Suprapubic skin (tissue), 4 donors: ENCODE data around the gene RAB31. TPM values are rescaled to one million over a fixed set of nuclear protein-coding genes. Genes with fewer than 3 reads are reported as not detected.
A peak's percentile ranks its signal among the peaks of the same experiment; 100 is the strongest.

Experiments
- DNase-seq, 2 donors: peaks; one replicate each; pipeline ENCODE4 v3.0.0-alpha.2; 2019; ENCODE audit warnings: low spot score in 2 of 2
- H3K27ac ChIP-seq: fragments of 200-600 bp; sonication (generic); one replicate; pipeline ENCODE4 v1.5.1; 2019
- H3K27me3 ChIP-seq: fragments of 200-600 bp; sonication (generic); one replicate; pipeline ENCODE4 v1.5.1; 2019
- H3K36me3 ChIP-seq: fragments of 200-600 bp; sonication (generic); one replicate; pipeline ENCODE4 v1.5.1; 2019
- H3K4me1 ChIP-seq: fragments of 200-600 bp; sonication (generic); one replicate; pipeline ENCODE4 v1.5.1; 2019
- H3K4me3 ChIP-seq: fragments of 200-600 bp; sonication (generic); one replicate; pipeline ENCODE4 v1.5.1; 2019; ENCODE audit warnings: mild to moderate bottlenecking
- H3K9me3 ChIP-seq: fragments of 200-600 bp; sonication (generic); one replicate; pipeline ENCODE4 v1.5.1; 2019
- EP300 ChIP-seq: sonication (generic); formaldehyde crosslinking; IDR thresholded peaks from one replicate; pipeline ENCODE4 v1.6.1; 2017; ENCODE audit warnings: antibody characterized with exemption
- POLR2A ChIP-seq, 2 donors: fragments of 450-650 bp; IDR thresholded peaks; one replicate each; pipeline ENCODE4 v1.6.1; 2017; ENCODE audit warnings: antibody characterized with exemption in 2 of 2, mild to moderate bottlenecking in 2 of 2, moderate library complexity in 2 of 2
- POLR2AphosphoS5 ChIP-seq, 3 donors: sonication (generic); formaldehyde crosslinking; IDR thresholded peaks; one replicate each; pipeline ENCODE4 v1.6.1; 2017; ENCODE audit warnings: antibody characterized with exemption in 3 of 3
- WGBS: methylation state at CpG from one replicate; pipeline ENCODE4 v1.1.5; 2018; 5-methylcytosine and 5-hydroxymethylcytosine counted together
- total RNA-seq, 4 donors: library from RNA; depleted of rRNA; stranded (reverse); fragments of >200 nt; gene quantifications; one replicate each; pipeline ENCODE4 v1.1.0, GENCODE V29; 2016
- TF ChIP-seq, protein P1 (sequence below), 2 donors: fragments of 200-600 bp in 1 of 2; fragments of 450-650 bp in 1 of 2; sonication (generic) in 1 of 2; IDR thresholded peaks; one replicate each; pipeline ENCODE4 v1.5.1; 2016 to 2019; ENCODE audit warnings: antibody characterized with exemption in 2 of 2, mild to moderate bottlenecking in 1 of 2, moderate library complexity in 1 of 2

The RAB31 gene
- total RNA-seq, 4 donors from 2014 or later = 5.8 to 15.2 (median 11.4) TPM

DNA sequence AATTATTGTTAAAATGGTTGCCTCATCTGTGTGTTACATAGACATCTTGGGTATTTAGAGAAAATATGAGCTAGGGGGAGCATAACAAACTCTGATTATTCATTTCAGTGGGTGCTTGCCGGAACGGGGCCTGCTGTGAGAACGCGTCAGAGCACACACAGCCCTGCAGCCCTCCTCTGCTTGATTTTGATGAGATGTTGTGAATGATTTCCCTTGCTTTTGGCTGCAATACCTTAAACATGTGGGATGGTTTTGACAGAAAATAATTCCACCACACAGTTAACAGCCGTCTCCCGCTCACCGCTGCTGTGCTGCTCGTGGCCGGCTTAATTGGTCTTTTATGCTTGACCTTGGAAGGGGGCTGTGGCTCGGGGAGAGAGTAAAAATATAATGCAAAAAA lies 127.7 kb downstream of the RAB31 start:
- TF ChIP-seq, protein P1, sequence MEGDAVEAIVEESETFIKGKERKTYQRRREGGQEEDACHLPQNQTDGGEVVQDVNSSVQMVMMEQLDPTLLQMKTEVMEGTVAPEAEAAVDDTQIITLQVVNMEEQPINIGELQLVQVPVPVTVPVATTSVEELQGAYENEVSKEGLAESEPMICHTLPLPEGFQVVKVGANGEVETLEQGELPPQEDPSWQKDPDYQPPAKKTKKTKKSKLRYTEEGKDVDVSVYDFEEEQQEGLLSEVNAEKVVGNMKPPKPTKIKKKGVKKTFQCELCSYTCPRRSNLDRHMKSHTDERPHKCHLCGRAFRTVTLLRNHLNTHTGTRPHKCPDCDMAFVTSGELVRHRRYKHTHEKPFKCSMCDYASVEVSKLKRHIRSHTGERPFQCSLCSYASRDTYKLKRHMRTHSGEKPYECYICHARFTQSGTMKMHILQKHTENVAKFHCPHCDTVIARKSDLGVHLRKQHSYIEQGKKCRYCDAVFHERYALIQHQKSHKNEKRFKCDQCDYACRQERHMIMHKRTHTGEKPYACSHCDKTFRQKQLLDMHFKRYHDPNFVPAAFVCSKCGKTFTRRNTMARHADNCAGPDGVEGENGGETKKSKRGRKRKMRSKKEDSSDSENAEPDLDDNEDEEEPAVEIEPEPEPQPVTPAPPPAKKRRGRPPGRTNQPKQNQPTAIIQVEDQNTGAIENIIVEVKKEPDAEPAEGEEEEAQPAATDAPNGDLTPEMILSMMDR (IDR thresholded peaks at IDR 0.05) = no peak
- no peak for TF ChIP-seq POLR2A (IDR thresholded peaks at IDR 0.05)
- Histone ChIP-seq H3K9me3 (no peaks in the 10 kb centered on the region), H3K27me3 (no peaks in the 10 kb centered on the region), H3K36me3 (no peaks in the 10 kb centered on the region), H3K4me1 (peaks cover 19% of the 10 kb centered on the region), H3K4me3 (no peak overlapping the region), H3K27ac (peak overlapping the region; percentile 71)
- no peak for DNase-seq
- WGBS = 51% methylated on average over 10 of the region's 10 CpGs

DNA sequence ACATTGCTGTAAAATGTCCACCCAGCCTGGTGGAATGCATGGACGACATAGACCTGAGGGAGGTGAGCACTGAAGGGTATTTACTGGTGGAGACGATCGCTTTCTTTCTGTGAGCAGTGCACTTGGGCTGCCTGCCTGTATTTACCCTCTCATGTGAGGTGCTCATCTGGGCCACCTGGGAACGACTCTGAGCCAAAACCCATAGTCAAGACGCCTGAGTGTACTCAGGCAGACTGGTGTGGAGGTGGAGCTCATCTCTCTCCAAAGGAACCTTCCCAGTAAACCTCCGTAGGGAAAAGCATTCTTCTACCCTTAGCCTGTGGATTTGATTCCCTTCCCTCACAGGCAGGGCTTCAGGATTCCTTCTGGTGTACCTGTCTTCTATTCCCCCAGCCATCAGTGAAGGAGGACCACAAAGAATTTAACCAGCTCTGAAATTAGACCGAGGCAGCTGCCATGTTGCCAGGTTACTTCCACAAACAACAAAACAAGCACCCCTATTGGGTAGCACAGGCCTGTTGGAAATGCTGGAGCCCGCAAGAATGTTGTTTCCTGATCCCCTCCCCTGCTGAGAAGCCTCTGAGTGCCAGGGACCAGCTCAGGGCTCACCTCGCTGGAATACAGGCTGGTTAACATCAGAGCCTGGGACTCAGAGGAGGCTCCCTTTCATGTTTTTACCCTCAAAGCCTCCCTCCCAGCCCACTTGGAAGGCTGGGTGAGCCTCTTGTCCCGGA lies 130.2 kb downstream of the RAB31 start:
- no peaks in the 10 kb centered on the region for H3K36me3 ChIP-seq
- H3K27ac ChIP-seq = peak overlapping the region; percentile 9
- no peak for DNase-seq
- TF ChIP-seq POLR2A (IDR thresholded peaks at IDR 0.05) = no peak
- TF ChIP-seq, protein P1 (IDR thresholded peaks at IDR 0.05) = no peak
- TF ChIP-seq EP300 = no peak
- TF ChIP-seq POLR2AphosphoS5 (IDR thresholded peaks at IDR 0.05) = no peak
- no peaks in the 10 kb centered on the region for H3K9me3 ChIP-seq
- peaks cover 19% of the 10 kb centered on the region for H3K4me1 ChIP-seq
- 55% methylated on average over 10 of the region's 10 CpGs for WGBS
- H3K27me3 ChIP-seq = no peaks in the 10 kb centered on the region
- H3K4me3 ChIP-seq = no peak overlapping the region

DNA sequence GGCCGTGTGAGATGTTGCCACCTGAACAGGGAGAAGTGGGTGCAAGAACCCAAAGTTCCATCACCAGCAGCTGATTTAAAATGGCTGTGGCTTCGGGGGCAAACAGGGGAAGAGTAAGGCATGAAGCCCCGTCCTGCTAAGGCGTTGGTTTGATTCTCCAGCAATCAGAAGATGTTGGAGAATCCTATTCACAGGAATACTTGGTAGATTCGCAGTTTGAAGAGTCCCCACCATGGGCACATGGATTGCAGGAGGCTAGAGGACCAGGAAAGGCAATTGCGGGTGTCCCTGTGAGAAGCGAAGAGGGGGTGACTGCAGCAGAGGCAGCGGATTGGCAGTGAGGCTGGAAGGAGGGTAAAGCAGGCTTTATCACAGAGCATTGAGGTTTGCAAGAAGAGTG lies 131.1 kb downstream of the RAB31 start:
- Histone ChIP-seq H3K27me3 (no peaks in the 10 kb centered on the region), H3K9me3 (no peaks in the 10 kb centered on the region), H3K4me1 (peaks cover 19% of the 10 kb centered on the region), H3K27ac (no peak overlapping the region), H3K4me3 (no peak overlapping the region), H3K36me3 (no peaks in the 10 kb centered on the region)
- WGBS = 93% methylated on average over 8 of the region's 8 CpGs
- TF ChIP-seq POLR2A (IDR thresholded peaks at IDR 0.05) (no peak), POLR2AphosphoS5 (IDR thresholded peaks at IDR 0.05) (no peak), EP300 (no peak)
- TF ChIP-seq, protein P1 (IDR thresholded peaks at IDR 0.05) = no peak
- no peak for DNase-seq

DNA sequence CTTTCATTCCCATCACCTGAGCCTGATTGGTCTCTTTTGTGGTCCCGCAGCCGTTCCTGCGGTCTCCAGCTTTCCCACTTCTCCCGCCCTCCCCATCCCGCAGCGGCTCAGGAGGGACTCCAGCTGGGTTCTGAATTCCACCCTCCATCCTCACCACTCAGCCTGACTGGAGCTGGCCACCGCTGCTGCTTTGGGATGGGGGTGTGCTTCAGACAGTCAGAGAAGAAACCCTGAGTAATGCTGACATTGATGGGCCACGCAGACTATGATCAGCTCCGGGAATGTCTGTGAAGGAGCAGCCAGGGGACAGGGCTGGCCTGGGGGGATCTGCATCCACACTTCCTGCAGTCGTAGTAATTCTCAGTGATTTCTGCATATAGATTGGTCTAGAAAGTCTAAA lies 131.8 kb downstream of the RAB31 start:
- H3K4me3 ChIP-seq = no peak overlapping the region
- no peaks in the 10 kb centered on the region for H3K36me3 ChIP-seq
- H3K27me3 ChIP-seq = no peaks in the 10 kb centered on the region
- H3K4me1 ChIP-seq = peaks cover 19% of the 10 kb centered on the region
- H3K9me3 ChIP-seq = no peaks in the 10 kb centered on the region
- WGBS = 82% methylated on average over 10 of the region's 10 CpGs
- DNase-seq = no peak
- no peak overlapping the region for H3K27ac ChIP-seq
- TF ChIP-seq EP300 = no peak
- TF ChIP-seq, protein P1 (IDR thresholded peaks at IDR 0.05) = no peak
- TF ChIP-seq POLR2AphosphoS5 (IDR thresholded peaks at IDR 0.05) = no peak
- no peak for TF ChIP-seq POLR2A (IDR thresholded peaks at IDR 0.05)

DNA sequence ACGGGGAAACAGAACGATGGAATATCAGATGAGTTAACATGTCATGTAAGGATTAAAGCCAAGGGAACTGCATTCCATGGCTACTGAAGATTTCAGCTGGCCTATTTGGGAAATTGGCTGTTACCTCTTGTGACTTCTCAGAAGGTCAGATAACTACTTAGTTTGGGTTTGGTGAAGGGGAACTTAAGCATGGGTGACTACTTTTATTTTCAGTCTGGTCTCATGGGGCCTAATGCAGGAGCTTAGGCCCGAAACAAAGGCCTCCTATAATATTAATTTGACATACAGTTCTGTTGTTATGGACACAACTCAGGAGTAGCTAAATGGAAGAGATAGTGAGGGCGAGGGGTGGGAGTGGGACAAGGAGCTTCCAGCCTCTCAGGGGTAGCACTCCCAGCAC lies 133.7 kb downstream of the RAB31 start:
- no peak overlapping the region for H3K4me3 ChIP-seq
- no peak overlapping the region for H3K27ac ChIP-seq
- H3K27me3 ChIP-seq = no peaks in the 10 kb centered on the region
- WGBS = 78% methylated on average over 4 of the region's 4 CpGs
- H3K36me3 ChIP-seq = no peaks in the 10 kb centered on the region
- no peak for DNase-seq
- no peaks in the 10 kb centered on the region for H3K9me3 ChIP-seq
- peaks cover 13% of the 10 kb centered on the region for H3K4me1 ChIP-seq
- TF ChIP-seq, protein P1 (IDR thresholded peaks at IDR 0.05) = no peak
- TF ChIP-seq POLR2A (IDR thresholded peaks at IDR 0.05) (no peak), POLR2AphosphoS5 (IDR thresholded peaks at IDR 0.05) (no peak), EP300 (no peak)
